ENCODE measurements around the gene IRF9. TPM values are rescaled to one million over a fixed set of nuclear protein-coding genes. Genes with fewer than 3 reads are reported as not detected.

IRF9 gene
- total RNA-seq, 1 experiment from 2014 or later, result 15.6 TPM

- ChIA-PET POLR2A (no interaction called here), CTCF (interaction anchor here (1.0 kb wide), 1 partner anchor 22 kb away, joined by 5 read pairs; the partner anchor contains the start of gene IRF9)
- Mint-ChIP-seq H3K9me3 (no peaks in the 10 kb centered on the region), H3K27ac (no peak overlapping the region), H3K36me3 (peaks cover 47% of the 10 kb centered on the region), H3K4me3 (no peak overlapping the region), H3K4me1 (peaks cover 9% of the 10 kb centered on the region), H3K27me3 (ENCODE audit: low read depth) (no peaks in the 10 kb centered on the region)
- no peak for DNase-seq (ENCODE audit: low spot score)
- TF ChIP-seq JAZF1 (CRISPR knock-in tag; IDR thresholded peaks at IDR 0.05) (no peak), USF1 (CRISPR knock-in tag; IDR thresholded peaks at IDR 0.05) (no peak), ZMAT4 (CRISPR knock-in tag; IDR thresholded peaks at IDR 0.05) (no peak), ZNF396 (CRISPR knock-in tag; IDR thresholded peaks at IDR 0.05; ENCODE audit: borderline replicate concordance) (no peak), ZNF423 (CRISPR knock-in tag; IDR thresholded peaks at IDR 0.05) (no peak), PREB (CRISPR knock-in tag; IDR thresholded peaks at IDR 0.05; ENCODE audit: borderline replicate concordance) (no peak), ERG (CRISPR knock-in tag; IDR thresholded peaks at IDR 0.05) (no peak), RORB (CRISPR knock-in tag; IDR thresholded peaks at IDR 0.05) (no peak), SMAD4 (CRISPR knock-in tag; IDR thresholded peaks at IDR 0.05) (no peak), NR2C2 (CRISPR knock-in tag; IDR thresholded peaks at IDR 0.05) (no peak), STAT6 (CRISPR knock-in tag; conservative IDR thresholded peaks at IDR 0.05; ENCODE audit: low read depth) (no peak), FOXK1 (CRISPR knock-in tag; IDR thresholded peaks at IDR 0.05) (no peak), FOXJ3 (CRISPR knock-in tag; IDR thresholded peaks at IDR 0.05; ENCODE audit: borderline replicate concordance) (no peak), ZNF263 (CRISPR knock-in tag; IDR thresholded peaks at IDR 0.05; ENCODE audit: low read depth) (no peak)
- no peak for ATAC-seq
These were observed 22.0 kb downstream of the IRF9 start for GRCh38 chr14:24183014-24183481.

- H3K4me1 Mint-ChIP-seq, result peaks cover 15% of the 10 kb centered on the region
- no peaks in the 10 kb centered on the region for H3K27me3 Mint-ChIP-seq (ENCODE audit: low read depth)
- POLR2A ChIA-PET, result no interaction called here
- no peaks in the 10 kb centered on the region for H3K9me3 Mint-ChIP-seq
- H3K36me3 Mint-ChIP-seq, result peaks cover 42% of the 10 kb centered on the region
- ATAC-seq (no peak), DNase-seq (ENCODE audit: low spot score) (no peak)
- no peak for TF ChIP-seq NR1H2 (CRISPR knock-in tag; IDR thresholded peaks at IDR 0.05)
- no peak for TF ChIP-seq CREB1 (CRISPR knock-in tag; IDR thresholded peaks at IDR 0.05)
- no peak for TF ChIP-seq E2F1 (CRISPR knock-in tag; IDR thresholded peaks at IDR 0.05)
- no peak for TF ChIP-seq FOXP1 (CRISPR knock-in tag; IDR thresholded peaks at IDR 0.05; ENCODE audit: borderline replicate concordance)
- no peak for TF ChIP-seq TP53 (CRISPR knock-in tag; IDR thresholded peaks at IDR 0.05)
- no peak for TF ChIP-seq NR3C1 (CRISPR knock-in tag; conservative IDR thresholded peaks at IDR 0.05; ENCODE audit: low read depth)
- TF ChIP-seq JUN (CRISPR knock-in tag; IDR thresholded peaks at IDR 0.05), result no peak
- H3K27ac Mint-ChIP-seq, result no peak overlapping the region
- CTCF ChIA-PET, result interaction anchor here (1.0 to 1.2 kb wide), 2 partner anchors 23 to 31 kb away, joined by 3 to 5 read pairs; partner anchors contain the start of genes IRF9 and MDP1
- no peak overlapping the region for H3K4me3 Mint-ChIP-seq
These were observed 23.3 kb downstream of the IRF9 start for GRCh38 chr14:24184104-24184970.

Data from WTC11 (cell line).